Activated CD8-positive, alpha-beta T cell treated with anti-CD3 and anti-CD28 coated beads for 36 hours (primary cell): ENCODE data around the gene EYA3. TPM values are rescaled to one million over a fixed set of nuclear protein-coding genes. Genes with fewer than 3 reads are reported as not detected.

Experiments used
- ATAC-seq: fragments of 200-7000 bp; cut with Tn5 transposase; one replicate; pipeline ENCODE4 v1.10.0; 2021; ENCODE audit warnings: mild to moderate bottlenecking, moderate library complexity
- CTCF ChIA-PET: fragments of 350-600 bp; sonication (Branson Sonifier 250); formaldehyde crosslinking; loops from one replicate; lab custom pipeline; 2021; ENCODE audit warnings: antibody characterized with exemption; lab: Charles Lee
- POLR2A ChIA-PET: fragments of 350-600 bp; sonication (Branson Sonifier 250); formaldehyde crosslinking; loops from one replicate; lab custom pipeline; 2021; ENCODE audit warnings: antibody characterized with exemption; lab: Charles Lee
- DNase-seq: peaks from one replicate; pipeline ENCODE4 v3.0.0-alpha.2; 2020
- H3K27ac Mint-ChIP-seq: one replicate; pipeline ENCODE4 v1.8.0; 2021; ENCODE audit warnings: mild to moderate bottlenecking, mixed read lengths
- H3K27me3 Mint-ChIP-seq: one replicate; pipeline ENCODE4 v1.8.0; 2021; ENCODE audit warnings: mixed read lengths
- H3K36me3 Mint-ChIP-seq: one replicate; pipeline ENCODE4 v1.8.0; 2021; ENCODE audit warnings: low read depth, mixed read lengths
- H3K4me1 Mint-ChIP-seq: one replicate; pipeline ENCODE4 v1.8.0; 2021; ENCODE audit warnings: low read depth, mixed read lengths
- H3K4me3 Mint-ChIP-seq: one replicate; pipeline ENCODE4 v1.8.0; 2021; ENCODE audit warnings: mild to moderate bottlenecking, moderate library complexity, mixed read lengths
- H3K9me3 Mint-ChIP-seq: one replicate; pipeline ENCODE4 v1.8.0; 2021; ENCODE audit warnings: mixed read lengths
- CTCF ChIP-seq: fragments of 200-600 bp; IDR thresholded peaks from one replicate; pipeline ENCODE4 v1.8.0; 2022; ENCODE audit warnings: antibody characterized with exemption, mild to moderate bottlenecking
- intact Hi-C: fragments of 100-400 bp; cut with micrococcal nuclease; formaldehyde crosslinking; loops from one replicate; pipeline ENCODE4 v1.10.0; 2022
- total RNA-seq, 2 experiments: library from RNA; stranded (reverse); gene quantifications; one replicate each; pipeline ENCODE4 v1.2.3, GENCODE V29; 2021

EYA3 gene
- total RNA-seq, 2 experiments from 2014 or later: 34.6 to 34.9 TPM

DNA sequence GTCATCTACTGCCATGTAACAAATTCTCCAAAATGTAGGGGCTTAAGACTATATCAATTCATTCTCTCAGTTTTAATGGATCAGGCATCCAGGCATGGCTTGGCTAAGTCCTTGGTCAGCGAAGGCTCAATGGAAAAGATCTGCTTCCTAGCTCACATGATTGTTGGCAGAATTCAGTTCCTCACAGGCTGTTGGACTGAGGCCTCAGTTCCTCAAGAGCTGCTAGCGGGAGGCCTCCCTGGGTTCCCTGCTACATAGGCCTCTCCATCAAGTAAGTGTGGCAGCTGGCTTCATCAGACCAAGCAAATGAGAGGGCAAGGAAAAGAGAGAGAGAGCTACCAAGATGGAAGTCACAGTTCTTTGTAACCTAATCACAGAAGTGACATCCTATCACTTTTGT is 19.6 kb upstream of the EYA3 start:
- Mint-ChIP-seq H3K27me3 (no peaks in the 10 kb centered on the region), H3K4me1 (peaks cover 14% of the 10 kb centered on the region), H3K27ac (no peak overlapping the region), H3K4me3 (no peak overlapping the region), H3K36me3 (no peaks in the 10 kb centered on the region), H3K9me3 (no peaks in the 10 kb centered on the region)
- intact Hi-C loops: no loop called here
- ChIA-PET CTCF (interaction anchor here (1.0 to 1.8 kb wide), 2 partner anchors 12 to 17 kb away, joined by 3 to 7 read pairs; no protein-coding TSS in a partner anchor), POLR2A (interaction anchor here (0.9 kb wide), 1 partner anchor 29 kb away, joined by 3 read pairs; no protein-coding TSS in a partner anchor)
- TF ChIP-seq CTCF: no peak
- ATAC-seq (no peak), DNase-seq (no peak)

DNA sequence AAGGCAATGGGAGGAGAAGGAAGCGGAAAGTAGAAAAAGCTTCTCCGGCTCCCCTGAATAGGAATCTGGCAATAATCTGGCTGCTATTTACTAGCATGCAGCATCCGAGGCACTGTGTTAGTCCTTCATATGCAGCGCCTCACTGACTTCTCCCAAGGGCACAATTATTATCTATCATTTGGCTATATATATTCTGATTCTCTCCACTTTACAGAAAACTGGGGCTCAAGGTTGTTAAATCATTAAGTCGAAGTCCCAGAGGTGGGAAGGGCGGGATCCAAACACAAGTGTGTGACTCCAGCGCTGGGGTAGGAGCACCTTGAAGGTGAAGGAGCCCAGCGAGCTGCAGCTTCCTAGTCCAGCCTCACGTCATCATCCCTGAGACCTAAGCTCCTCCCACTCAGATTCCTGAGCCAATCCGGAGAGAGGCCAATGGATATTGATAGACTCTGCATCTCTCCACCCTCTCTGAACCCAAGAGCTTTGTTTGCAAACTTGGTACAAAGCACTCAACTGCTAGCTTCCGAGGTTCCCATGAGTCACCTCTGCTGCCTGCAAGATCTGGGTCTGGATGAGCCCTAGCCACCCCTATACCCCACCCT is 16.6 kb upstream of the EYA3 start:
- no peak for TF ChIP-seq CTCF
- Mint-ChIP-seq H3K36me3 (no peaks in the 10 kb centered on the region), H3K4me1 (no peaks in the 10 kb centered on the region), H3K4me3 (no peak overlapping the region), H3K27me3 (peaks cover 1% of the 10 kb centered on the region), H3K27ac (no peak overlapping the region), H3K9me3 (no peaks in the 10 kb centered on the region)
- no peak for DNase-seq
- intact Hi-C loops: no loop called here
- ChIA-PET CTCF (interaction anchor here (2.6 kb wide), 1 partner anchor 14 kb away, joined by 10 read pairs; no protein-coding TSS in a partner anchor), POLR2A (interaction anchor here (1.5 kb wide), 1 partner anchor 9 kb away, joined by 4 read pairs; no protein-coding TSS in a partner anchor)
- ATAC-seq: no peak

GRCh38 chr1:28102189-28102588 is 13.8 kb upstream of the EYA3 start:
- Mint-ChIP-seq H3K27ac (no peak overlapping the region), H3K36me3 (no peaks in the 10 kb centered on the region), H3K27me3 (peaks cover 1% of the 10 kb centered on the region), H3K4me3 (no peak overlapping the region), H3K9me3 (no peaks in the 10 kb centered on the region), H3K4me1 (no peaks in the 10 kb centered on the region)
- no peak for TF ChIP-seq CTCF
- POLR2A ChIA-PET: no interaction called here
- ATAC-seq (no peak), DNase-seq (no peak)
- intact Hi-C loops: no loop called here
- CTCF ChIA-PET: interaction anchor here (0.9 to 4.1 kb wide), 2 partner anchors 11 to 40 kb away, joined by 3 to 16 read pairs; no protein-coding TSS in a partner anchor

DNA sequence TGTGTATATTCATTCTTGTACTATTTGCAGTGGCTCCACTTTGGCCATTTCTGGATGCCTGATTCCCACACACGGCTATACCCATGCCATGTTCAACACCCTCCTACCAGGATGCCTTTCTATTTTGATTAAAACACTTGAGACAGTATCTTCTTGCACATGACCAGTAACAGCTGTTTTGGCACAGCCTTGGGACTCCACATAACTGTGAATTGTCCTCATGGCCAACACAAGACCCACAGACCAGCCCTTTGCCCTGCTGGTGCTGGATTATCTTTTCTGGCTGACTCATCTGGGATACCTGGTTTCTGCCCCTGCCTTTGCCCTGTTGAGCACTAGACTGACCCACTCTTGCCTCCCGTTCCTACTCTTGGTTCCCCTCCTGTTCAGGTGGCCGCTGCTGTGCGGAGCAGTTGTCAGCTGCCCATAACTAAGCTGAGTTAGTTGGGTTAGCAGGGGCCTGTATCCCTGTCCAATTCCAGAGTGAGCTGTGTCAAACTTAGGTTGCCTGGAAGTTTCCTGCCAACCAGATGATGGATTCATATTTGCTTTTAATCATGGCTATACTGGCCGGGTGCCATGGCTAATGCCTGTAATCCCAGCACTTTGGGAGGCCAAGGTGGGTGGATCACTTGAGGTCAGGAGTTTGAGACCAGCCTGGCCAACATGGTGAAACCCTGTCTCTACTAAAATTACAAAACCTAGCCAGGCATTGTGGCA is 10.8 kb upstream of the EYA3 start:
- Mint-ChIP-seq H3K27ac (no peak overlapping the region), H3K27me3 (peaks cover 5% of the 10 kb centered on the region), H3K9me3 (no peaks in the 10 kb centered on the region), H3K4me3 (no peak overlapping the region), H3K36me3 (no peaks in the 10 kb centered on the region), H3K4me1 (no peaks in the 10 kb centered on the region)
- ChIA-PET POLR2A (no interaction called here), CTCF (interaction anchor here (1.2 to 4.1 kb wide), 2 partner anchors 8 to 13 kb away, joined by 3 to 16 read pairs; no protein-coding TSS in a partner anchor)
- DNase-seq (no peak), ATAC-seq (no peak)
- TF ChIP-seq CTCF: no peak
- intact Hi-C loops: no loop called here

DNA sequence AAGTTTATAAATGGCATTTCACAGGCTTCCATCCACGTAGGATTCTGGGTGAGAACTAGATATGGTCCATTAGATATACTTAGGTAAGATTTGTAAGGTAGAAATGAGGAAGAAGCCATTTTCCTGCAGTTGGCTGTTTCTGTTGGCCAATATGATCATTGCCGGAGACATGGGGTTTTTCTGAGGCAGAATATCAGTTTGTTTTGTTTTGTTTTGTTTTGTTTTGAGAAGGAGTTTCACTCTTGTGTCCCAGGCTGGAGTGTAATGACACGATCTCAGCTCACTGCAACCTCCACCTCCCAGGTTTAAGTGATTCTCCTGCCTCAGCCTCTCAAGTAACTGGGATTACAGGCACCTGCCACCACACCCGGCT is 8.7 kb upstream of the EYA3 start:
- Mint-ChIP-seq H3K9me3 (no peaks in the 10 kb centered on the region), H3K27ac (no peak overlapping the region), H3K4me1 (no peaks in the 10 kb centered on the region), H3K4me3 (no peak overlapping the region), H3K36me3 (no peaks in the 10 kb centered on the region), H3K27me3 (peaks cover 8% of the 10 kb centered on the region)
- ChIA-PET POLR2A (interaction anchor here (0.6 to 1.0 kb wide), 2 partner anchors 9 to 73 kb away, joined by 3 read pairs; partner anchors contain the start of gene EYA3), CTCF (no interaction called here)
- no peak for ATAC-seq
- intact Hi-C loops: no loop called here
- DNase-seq: no peak
- no peak for TF ChIP-seq CTCF
